A549 (cell line): ENCODE measurements around the gene DHTKD1.

Experiments used
- GATA3 ChIP-seq: IDR thresholded peaks from 2 replicates; pipeline ENCODE4 v1.6.1; 2012; ENCODE audit warnings: borderline replicate concordance
- KDM1A ChIP-seq: fragments of 200-600 bp; sonication (generic); IDR thresholded peaks from 2 replicates; pipeline ENCODE4 v1.6.1; 2016; ENCODE audit warnings: low read depth, mild to moderate bottlenecking
- MAFK ChIP-seq: fragments of 450-650 bp; IDR thresholded peaks from 2 replicates; pipeline ENCODE4 v1.6.1; 2014; ENCODE audit not compliant: partially characterized antibody
- NPAS2 ChIP-seq: fragments of 250-450 bp; sonication (Bioruptor Pico); IDR thresholded peaks from 2 replicates; pipeline ENCODE4 v1.8.0; 2022; ENCODE audit warnings: mild to moderate bottlenecking, moderate library complexity, borderline replicate concordance
- POLR2A ChIP-seq: IDR thresholded peaks from 2 replicates; pipeline ENCODE4 v1.6.1; 2012; ENCODE audit warnings: mild to moderate bottlenecking, low read length
- POLR2AphosphoS2 ChIP-seq: conservative IDR thresholded peaks from 2 replicates; pipeline ENCODE4 v1.6.1; 2012; ENCODE audit warnings: low read length, improper control_type of control experiment, inconsistent platforms
- RCOR1 ChIP-seq: fragments of 150-350 bp; IDR thresholded peaks from 2 replicates; pipeline ENCODE4 v1.6.1; 2014; ENCODE audit warnings: antibody characterized with exemption, low read length, low read depth
- USF2 ChIP-seq: fragments of 450-650 bp; IDR thresholded peaks from 2 replicates; pipeline ENCODE4 v1.6.1; 2014; ENCODE audit warnings: antibody characterized with exemption
- TF ChIP-seq, protein P1 (sequence below): fragments of >200 bp; sonication (Bioruptor Twin); formaldehyde crosslinking; IDR thresholded peaks from 3 replicates; pipeline ENCODE4 v1.5.1; 2016

GRCh38 chr10:12041766-12042408 lies 26.9 kb upstream of the DHTKD1 start:
- TF ChIP-seq, protein P1, sequence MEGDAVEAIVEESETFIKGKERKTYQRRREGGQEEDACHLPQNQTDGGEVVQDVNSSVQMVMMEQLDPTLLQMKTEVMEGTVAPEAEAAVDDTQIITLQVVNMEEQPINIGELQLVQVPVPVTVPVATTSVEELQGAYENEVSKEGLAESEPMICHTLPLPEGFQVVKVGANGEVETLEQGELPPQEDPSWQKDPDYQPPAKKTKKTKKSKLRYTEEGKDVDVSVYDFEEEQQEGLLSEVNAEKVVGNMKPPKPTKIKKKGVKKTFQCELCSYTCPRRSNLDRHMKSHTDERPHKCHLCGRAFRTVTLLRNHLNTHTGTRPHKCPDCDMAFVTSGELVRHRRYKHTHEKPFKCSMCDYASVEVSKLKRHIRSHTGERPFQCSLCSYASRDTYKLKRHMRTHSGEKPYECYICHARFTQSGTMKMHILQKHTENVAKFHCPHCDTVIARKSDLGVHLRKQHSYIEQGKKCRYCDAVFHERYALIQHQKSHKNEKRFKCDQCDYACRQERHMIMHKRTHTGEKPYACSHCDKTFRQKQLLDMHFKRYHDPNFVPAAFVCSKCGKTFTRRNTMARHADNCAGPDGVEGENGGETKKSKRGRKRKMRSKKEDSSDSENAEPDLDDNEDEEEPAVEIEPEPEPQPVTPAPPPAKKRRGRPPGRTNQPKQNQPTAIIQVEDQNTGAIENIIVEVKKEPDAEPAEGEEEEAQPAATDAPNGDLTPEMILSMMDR, result no peak
- TF ChIP-seq POLR2AphosphoS2 (no peak), POLR2A (no peak), NPAS2 (no peak), RCOR1 (no peak), MAFK (no peak), USF2 (no peak), GATA3 (no peak), KDM1A (no peak)
